ENCODE data around the gene PTPN20. TPM values are rescaled to one million over a fixed set of nuclear protein-coding genes. Genes with fewer than 3 reads are reported as not detected.

PTPN20 gene
- total and polyA plus RNA-seq, 2 of the 4 experiments (the other 2 are of a cell fraction): 0.14 TPM; not detected in 1

DNA sequence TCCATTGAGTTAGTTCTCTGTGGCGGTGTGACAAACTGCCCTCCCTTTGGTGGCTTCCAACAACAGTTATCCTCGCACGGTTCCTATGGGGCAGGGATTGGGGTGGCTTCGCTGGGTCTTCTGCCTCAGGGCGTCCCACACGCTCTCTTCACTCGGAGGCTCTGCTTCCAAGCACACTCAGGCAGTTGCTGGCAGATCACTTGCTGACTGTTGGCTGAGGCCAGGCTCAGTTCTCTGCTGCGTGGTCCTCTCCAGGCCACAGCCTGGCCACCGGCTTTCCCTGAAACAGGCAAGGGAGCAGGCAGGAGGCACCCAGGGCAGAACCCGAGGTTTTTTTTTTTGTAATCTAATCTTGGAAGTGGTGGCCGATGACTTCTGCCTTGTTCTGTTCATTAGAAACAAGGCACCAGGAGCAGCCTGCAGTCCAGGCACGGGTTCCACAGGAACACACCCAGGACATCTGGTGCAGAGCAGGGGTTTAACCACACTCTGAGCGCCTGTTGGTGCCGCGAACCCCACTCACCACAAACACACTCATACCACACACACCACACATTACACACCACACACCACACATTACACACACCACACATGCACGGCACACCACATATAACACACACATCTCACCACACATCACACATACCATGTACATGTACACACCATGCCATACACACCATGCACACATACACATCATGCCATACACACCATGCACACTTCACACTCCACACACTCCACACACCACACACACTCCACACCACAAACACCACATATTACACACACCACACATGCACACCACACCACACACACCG, 112.2 kb downstream of the PTPN20 start:
- ATAC-seq (ENCODE audit: low read depth): no peak
- CTCF ChIA-PET: interaction anchor here (1.3 to 2.9 kb wide), 3 partner anchors 10 to 24 kb away, joined by 3 to 12 read pairs (median 12); no protein-coding TSS in a partner anchor
- H2AFZ ChIP-seq (replicated peaks; ENCODE audit: low read length, poor library complexity): peak overlapping the region; percentile 67

More for the DNA sequence above, 112.2 kb downstream of the PTPN20 start:
- H3K56ac ChIP-seq (ENCODE audit: extremely low read depth, insufficient read depth, low read length): no peak overlapping the region
- H3K9me1 ChIP-seq (ENCODE audit: insufficient read depth, low read length): peaks cover 6% of the 10 kb centered on the region
- peak overlapping the region; percentile 35; the same call in 1 of the 3 replicates for H2BK15ac ChIP-seq (ENCODE audit: low read depth, low read length)
- no peak overlapping the region for H3K18ac ChIP-seq (ENCODE audit: low read depth, low read length)
- in situ Hi-C loops (cut with MboI; ENCODE audit: low sequenced_read_pairs): loop anchor here (10.0 kb wide), 1 partner anchor 281 kb away; the partner anchor contains the start of gene GDF10
- POLR2A ChIA-PET (ENCODE audit: unreplicated experiment): no interaction called here
- H3K4me3 ChIP-seq (ENCODE audit: insufficient read depth, low read depth, low read length): no peak overlapping the region
- no peak overlapping the region for H3K4ac ChIP-seq (ENCODE audit: low read depth, low read length)
- dilution Hi-C loops (cut with HindIII; ENCODE audit: low sequenced_read_pairs, unreplicated experiment): no loop called here
- H2BK120ac ChIP-seq (ENCODE audit: low read depth, low read length): no peak overlapping the region
- no peak overlapping the region for H2BK20ac ChIP-seq (ENCODE audit: low read depth, low read length)
- H2AK9ac ChIP-seq (replicated peaks; ENCODE audit: low read depth, low read length, poor library complexity): no peak overlapping the region
- intact Hi-C loops (cut with micrococcal nuclease): loop anchor here (1.0 to 2.0 kb wide), 2 partner anchors 23 to 289 kb away; no protein-coding TSS in a partner anchor
- no peaks in the 10 kb centered on the region for H4K20me1 ChIP-seq (ENCODE audit: insufficient read depth, low read length)
- no peaks in the 10 kb centered on the region for H3K27me3 ChIP-seq (ENCODE audit: control insufficient read depth, insufficient read depth, low read length)
- TF ChIP-seq MAFK (IDR thresholded peaks at IDR 0.05; ENCODE audit: low read depth, low read length) (no peak), NFE2L2 (IDR thresholded peaks at IDR 0.05; ENCODE audit: low read depth, low read length) (no peak), CHD1 (IDR thresholded peaks at IDR 0.05; ENCODE audit: low read depth, low read length) (no peak), RCOR1 (IDR thresholded peaks at IDR 0.05; ENCODE audit: insufficient replicate concordance, low read length) (no peak), SMC3 (IDR thresholded peaks at IDR 0.05; ENCODE audit: low read depth, low read length) (no peak), MAZ (IDR thresholded peaks at IDR 0.05; ENCODE audit: borderline replicate concordance, low read depth, low read length) (no peak), FOS (IDR thresholded peaks at IDR 0.05; ENCODE audit: low read depth, low read length) (no peak), MXI1 (IDR thresholded peaks at IDR 0.05; ENCODE audit: borderline replicate concordance, low read depth, low read length) (no peak), POLR2A (IDR thresholded peaks at IDR 0.05; ENCODE audit: low read depth, low read length) (no peak), CEBPB (IDR thresholded peaks at IDR 0.05; ENCODE audit: low read depth, low read length) (no peak), BHLHE40 (IDR thresholded peaks at IDR 0.05; ENCODE audit: low read depth, low read length) (no peak), RAD21 (IDR thresholded peaks at IDR 0.05; ENCODE audit: low read length) (no peak), RFX5 (IDR thresholded peaks at IDR 0.05; ENCODE audit: low read depth, low read length) (no peak)
- TF ChIP-seq, protein P1, sequence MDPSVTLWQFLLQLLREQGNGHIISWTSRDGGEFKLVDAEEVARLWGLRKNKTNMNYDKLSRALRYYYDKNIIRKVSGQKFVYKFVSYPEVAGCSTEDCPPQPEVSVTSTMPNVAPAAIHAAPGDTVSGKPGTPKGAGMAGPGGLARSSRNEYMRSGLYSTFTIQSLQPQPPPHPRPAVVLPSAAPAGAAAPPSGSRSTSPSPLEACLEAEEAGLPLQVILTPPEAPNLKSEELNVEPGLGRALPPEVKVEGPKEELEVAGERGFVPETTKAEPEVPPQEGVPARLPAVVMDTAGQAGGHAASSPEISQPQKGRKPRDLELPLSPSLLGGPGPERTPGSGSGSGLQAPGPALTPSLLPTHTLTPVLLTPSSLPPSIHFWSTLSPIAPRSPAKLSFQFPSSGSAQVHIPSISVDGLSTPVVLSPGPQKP (IDR thresholded peaks at IDR 0.05; ENCODE audit: borderline replicate concordance, low read depth, low read length): no peak
- H4K91ac ChIP-seq (ENCODE audit: insufficient read depth, low read depth, low read length): no peak overlapping the region
- H3K23ac ChIP-seq (ENCODE audit: low read depth, low read length): 0 out of 2 replicates have a peak overlapping the region, but pooled peaks have one; percentile 34
- H3K14ac ChIP-seq (replicated peaks; ENCODE audit: low read depth, low read length): no peak overlapping the region; the same call in 1 of the 2 replicates
- H4K8ac ChIP-seq (ENCODE audit: low read depth in 2 of 2, low read length in 2 of 2): no peak overlapping the region
- H3K79me1 ChIP-seq (ENCODE audit: low read depth in 1 of 2, low read length in 2 of 2): no peaks in the 10 kb centered on the region
- peak overlapping the region; percentile 85 for H2BK5ac ChIP-seq (ENCODE audit: low read depth, low read length, poor library complexity, severe bottlenecking)
- no peaks in the 10 kb centered on the region for H3K9me3 ChIP-seq (ENCODE audit: control insufficient read depth, insufficient read depth, low read length)
- H3K9ac ChIP-seq (ENCODE audit: low read depth, low read length): no peak overlapping the region
- 79 to 100% methylated on average over 1 to 3 of the region's 17 CpGs for WGBS, 2 experiments (ENCODE audit: extremely low coverage in 2 of 2, insufficient read length in 1 of 2)
- no TSS peak for BruUV-seq (replicated peaks)
- H3K27ac ChIP-seq (ENCODE audit: insufficient read depth, low read length): no peak overlapping the region
- peak overlapping the region; percentile 71; the same call in 1 of the 2 replicates for H2AK5ac ChIP-seq (ENCODE audit: low read depth, low read length)
- no peak overlapping the region for H4K5ac ChIP-seq (ENCODE audit: low read depth, low read length)
- H3K36me3 ChIP-seq (ENCODE audit: control insufficient read depth, insufficient read depth, low read length): no peaks in the 10 kb centered on the region
- no peak overlapping the region for H3K4me2 ChIP-seq (ENCODE audit: low read depth, low read length)
- DNase-seq: no peak
- peaks cover 5% of the 10 kb centered on the region; the same call in 1 of the 2 replicates for H3K4me1 ChIP-seq (ENCODE audit: control insufficient read depth, insufficient read depth, low read length)

Measured in IMR-90 (cell line).